ENCODE data around the gene SUPT16H. TPM values are rescaled to one million over a fixed set of nuclear protein-coding genes. Genes with fewer than 3 reads are reported as not detected.
"Not testable (repeated sequence)": the region's sequence is repeated elsewhere in the genome, so short reads cannot be mapped to it uniquely, and the experiment has no call there.

SUPT16H gene
- polyA plus RNA-seq, 1 of the 3 experiments (the other 2 are of a cell fraction): 53.7 TPM

- TF ChIP-seq RAD21 (IDR thresholded peaks at IDR 0.05; ENCODE audit: low read length) (no peak), RFX5 (IDR thresholded peaks at IDR 0.05; ENCODE audit: low read length) (no peak), FOXJ3 (CRISPR knock-in tag; IDR thresholded peaks at IDR 0.05) (no peak), REST (IDR thresholded peaks at IDR 0.05; ENCODE audit: low read depth, low read length) (no peak), EP300 (IDR thresholded peaks at IDR 0.05; ENCODE audit: borderline replicate concordance in 1 of 2, low read depth in 1 of 2, low read length in 1 of 2) (no peak)
Measured at GRCh38 chr14:21382095-21382494, 1.7 kb downstream of the SUPT16H start (continued).

GRCh38 chr14:21379338-21379737 is 4.5 kb downstream of the SUPT16H start:
- Histone ChIP-seq H3K79me2 (ENCODE audit: insufficient read depth) (peaks cover 95% of the 10 kb centered on the region), H3K9me2 (no peaks in the 10 kb centered on the region), H3F3A (replicated peaks; ENCODE audit: insufficient read depth) (peaks cover 14% of the 10 kb centered on the region), H3K9me3 (no peaks in the 10 kb centered on the region), H2AFZ (ENCODE audit: low read depth) (no peak overlapping the region), H3K4me2 (no peak overlapping the region), H3K27ac (ENCODE audit: low read depth in 2 of 2, low read length in 1 of 2) (no peak overlapping the region), H3K27me3 (ENCODE audit: insufficient read depth) (no peaks in the 10 kb centered on the region), H3K4me3 (ENCODE audit: low read depth in 2 of 2, low read length in 1 of 2) (no peak overlapping the region), H3K36me3 (replicated peaks in 1 of 2; ENCODE audit: control insufficient read depth in 1 of 2, insufficient read depth in 2 of 2, low read length in 1 of 2) (peaks cover 21 to 32% of the 10 kb centered on the region in 2 experiments), H3K9ac (no peak overlapping the region), H3K4me1 (ENCODE audit: control insufficient read depth in 1 of 2, insufficient read depth in 2 of 2, low read depth in 1 of 2, low read length in 1 of 2) (peaks cover 14 to 15% of the 10 kb centered on the region in 2 experiments; a peak in 3 of 4 replicates), H4K20me1 (ENCODE audit: insufficient read depth) (peaks cover 23% of the 10 kb centered on the region)
- WGBS (ENCODE audit: low lambda C conversion rate): 97% methylated on average over 6 of the region's 6 CpGs
- DNase-seq: no peak
- CTCF ChIA-PET: interaction anchor here (0.8 kb wide), 1 partner anchor 40 kb away, joined by 3 read pairs; no protein-coding TSS in a partner anchor
- POLR2A ChIA-PET: no interaction called here
- TF ChIP-seq NRF1 (IDR thresholded peaks at IDR 0.05; ENCODE audit: low read depth, low read length): no peak

- H4K20me1 ChIP-seq (ENCODE audit: insufficient read depth): peaks cover 11% of the 10 kb centered on the region; the same call in 1 of the 2 replicates
- no peak overlapping the region for H3K9ac ChIP-seq
- H3K9me2 ChIP-seq: no peaks in the 10 kb centered on the region
- no peak overlapping the region for H2AFZ ChIP-seq (ENCODE audit: low read depth)
- H3K4me3 ChIP-seq (ENCODE audit: low read depth in 2 of 2, low read length in 1 of 2): no peak overlapping the region
- no peak for TF ChIP-seq MXI1 (IDR thresholded peaks at IDR 0.05; ENCODE audit: low read depth, low read length)
- TF ChIP-seq YY1 (IDR thresholded peaks at IDR 0.05; ENCODE audit: low read depth): no peak
- no peak for TF ChIP-seq NFIC (IDR thresholded peaks at IDR 0.05; ENCODE audit: borderline replicate concordance)
- no peak for TF ChIP-seq CHD2 (IDR thresholded peaks at IDR 0.05; ENCODE audit: low read length, partially characterized antibody)
- no peak for TF ChIP-seq REST (IDR thresholded peaks at IDR 0.05; ENCODE audit: low read depth, low read length)
- H3K36me3 ChIP-seq (replicated peaks in 1 of 2; ENCODE audit: control insufficient read depth in 1 of 2, insufficient read depth in 2 of 2, low read length in 1 of 2): peaks cover 56 to 57% of the 10 kb centered on the region in 2 experiments
- ChIA-PET POLR2A (no interaction called here), CTCF (no interaction called here)
- H3K4me2 ChIP-seq: no peak overlapping the region
- H3F3A ChIP-seq (replicated peaks; ENCODE audit: insufficient read depth): peaks cover 4% of the 10 kb centered on the region
- WGBS (ENCODE audit: low lambda C conversion rate): 94% methylated on average over 1 of the region's 1 CpG
- H3K79me2 ChIP-seq (ENCODE audit: insufficient read depth): peaks cover 78% of the 10 kb centered on the region
- no peak for DNase-seq
- H3K27me3 ChIP-seq (ENCODE audit: insufficient read depth): no peaks in the 10 kb centered on the region
- no peak overlapping the region for H3K27ac ChIP-seq (ENCODE audit: low read depth in 2 of 2, low read length in 1 of 2)
- H3K9me3 ChIP-seq: no peaks in the 10 kb centered on the region
- H3K4me1 ChIP-seq (ENCODE audit: control insufficient read depth in 1 of 2, insufficient read depth in 2 of 2, low read depth in 1 of 2, low read length in 1 of 2): no peaks in the 10 kb centered on the region
Measured at GRCh38 chr14:21373980-21374379, 9.8 kb downstream of the SUPT16H start.

- H2AFZ ChIP-seq (ENCODE audit: low read depth); H4K20me1 ChIP-seq (ENCODE audit: insufficient read depth); CTCF ChIA-PET; H3K9ac ChIP-seq; H3F3A ChIP-seq (replicated peaks; ENCODE audit: insufficient read depth); H3K4me3 ChIP-seq (ENCODE audit: low read depth in 2 of 2, low read length in 1 of 2); H3K9me2 ChIP-seq; H3K4me1 ChIP-seq (ENCODE audit: control insufficient read depth in 1 of 2, insufficient read depth in 2 of 2, low read depth in 1 of 2, low read length in 1 of 2); H3K27me3 ChIP-seq (ENCODE audit: insufficient read depth); H3K27ac ChIP-seq (ENCODE audit: low read depth in 2 of 2, low read length in 1 of 2); H3K9me3 ChIP-seq; H3K4me2 ChIP-seq; POLR2A ChIA-PET; DNase-seq: not testable (repeated sequence)
- WGBS (ENCODE audit: low lambda C conversion rate): 100% methylated on average over 1 of the region's 1 CpG
- Histone ChIP-seq H3K36me3 (replicated peaks in 1 of 2; ENCODE audit: control insufficient read depth in 1 of 2, insufficient read depth in 2 of 2, low read length in 1 of 2) (peaks cover 62 to 63% of the 10 kb centered on the region in 2 experiments), H3K79me2 (ENCODE audit: insufficient read depth) (peaks cover 66% of the 10 kb centered on the region)
Measured at GRCh38 chr14:21372814-21373213, 11.0 kb downstream of the SUPT16H start.
